Renal pelvis (tissue), 12 donors: ENCODE data around the gene RBM41. TPM values are rescaled to one million over a fixed set of nuclear protein-coding genes. Genes with fewer than 3 reads are reported as not detected.
"Not testable (repeated sequence)": the region's sequence is repeated elsewhere in the genome, so short reads cannot be mapped to it uniquely, and the experiment has no call there.

Experiments used
- DNase-seq: peaks from one replicate; pipeline ENCODE4 v3.0.0-alpha.2; 2013
- long read RNA-seq, 16 experiments: transcript quantifications; one replicate each; lab custom pipeline, GENCODE V29; 2026
- polyA plus RNA-seq, 3 donors: library from polyadenylated mRNA; unstranded; fragments of 120-200 nt; gene quantifications; one replicate each; pipeline ENCODE4 v1.2.1, GENCODE V29; 2013; ENCODE audit not compliant: insufficient read length in 3 of 3

RBM41 gene
- 10 to 100 TPM; 18.8 to 34.6 (median 31.1) TPM for polyA plus RNA-seq
- long read RNA-seq, donor 1, partial matches to known transcripts = 0 of 1 reads
- long read RNA-seq, donor 1, other reads (novel, unspliced or antisense) = 0 of 1 reads
- long read RNA-seq, donor 2, partial matches to known transcripts = 0 of 1 reads
- long read RNA-seq, donor 2, other reads (novel, unspliced or antisense) = 0 of 1 reads
- long read RNA-seq, donor 3 = 0 reads
- long read RNA-seq, donor 4, partial matches to known transcripts = 0 of 1 reads
- long read RNA-seq, donor 4, other reads (novel, unspliced or antisense) = 0 of 1 reads
- long read RNA-seq, donor 5 = 0 reads
- long read RNA-seq, donor 6, partial matches to known transcripts = 5 of 5 reads
- long read RNA-seq, donor 6, other reads (novel, unspliced or antisense) = 0 of 5 reads
- long read RNA-seq, donor 7, partial matches to known transcripts = 0 of 1 reads
- long read RNA-seq, donor 7, other reads (novel, unspliced or antisense) = 0 of 1 reads
- long read RNA-seq, donor 8 = 0 reads
- long read RNA-seq, donor 9 = 0 reads
- long read RNA-seq, donor 10 = 0 reads
- long read RNA-seq, donor 11, partial matches to known transcripts = 0 of 1 reads
- long read RNA-seq, donor 11, other reads (novel, unspliced or antisense) = 0 of 1 reads
- long read RNA-seq, donor 12 = 0 reads
- long read RNA-seq, donor 13, partial matches to known transcripts = 0 of 1 reads
- long read RNA-seq, donor 13, other reads (novel, unspliced or antisense) = 0 of 1 reads
- long read RNA-seq, donor 14, partial matches to known transcripts = 0 of 2 reads
- long read RNA-seq, donor 14, other reads (novel, unspliced or antisense) = 0 of 2 reads
- long read RNA-seq, donor 15, partial matches to known transcripts = 0 of 1 reads
- long read RNA-seq, donor 15, other reads (novel, unspliced or antisense) = 0 of 1 reads
- long read RNA-seq, donor 16, partial matches to known transcripts = 0 of 1 reads
- long read RNA-seq, donor 16, other reads (novel, unspliced or antisense) = 0 of 1 reads

- DNase-seq = peak; percentile 76
Observed at GRCh38 chrX:107118322-107119147, at the start of gene RBM41. Gene RBM41, minus strand, starts transcription at chrX:107118822. Its CDS starts 49 bp downstream, at chrX:107118773.

GRCh38 chrX:107168257-107168656 lies 49.6 kb upstream of the RBM41 start:
- no peak for DNase-seq

DNA sequence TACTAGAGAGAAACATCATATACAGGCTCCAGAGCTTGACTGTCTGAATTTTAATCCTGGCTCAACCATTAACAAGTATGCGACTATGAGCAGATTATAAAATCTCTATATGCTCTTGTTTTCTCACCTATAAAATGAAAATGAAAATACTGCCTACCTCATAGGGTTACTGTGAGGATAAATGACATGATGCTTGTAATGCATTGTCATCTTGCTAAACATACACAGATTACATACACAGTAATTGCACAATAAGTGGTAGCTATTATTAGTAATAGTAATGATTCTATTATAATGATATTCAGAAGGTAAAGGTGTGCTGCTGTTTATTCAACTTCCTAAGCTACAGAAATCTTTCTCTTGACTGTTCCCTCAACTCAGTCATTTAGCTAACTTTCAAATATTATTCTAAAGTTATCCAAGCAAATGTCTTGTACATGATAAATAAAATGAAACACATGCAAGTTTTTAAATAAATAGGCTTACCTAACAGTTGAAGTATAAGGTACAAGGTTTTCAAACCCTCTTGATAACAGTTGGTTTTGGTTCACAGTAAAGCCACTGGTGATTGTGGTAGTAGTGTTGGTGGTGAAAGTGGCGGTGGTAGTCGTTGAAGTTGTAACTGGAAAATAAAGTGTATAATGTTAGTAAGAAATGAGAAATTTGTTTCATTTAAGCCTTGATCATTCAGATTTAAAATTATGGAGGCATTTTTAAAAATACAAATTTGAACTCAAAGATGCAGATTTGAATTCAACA lies 48.7 kb upstream of the RBM41 start:
- DNase-seq = no peak

GRCh38 chrX:107157618-107158017 lies 39.0 kb upstream of the RBM41 start:
- DNase-seq = not testable (repeated sequence)

DNA sequence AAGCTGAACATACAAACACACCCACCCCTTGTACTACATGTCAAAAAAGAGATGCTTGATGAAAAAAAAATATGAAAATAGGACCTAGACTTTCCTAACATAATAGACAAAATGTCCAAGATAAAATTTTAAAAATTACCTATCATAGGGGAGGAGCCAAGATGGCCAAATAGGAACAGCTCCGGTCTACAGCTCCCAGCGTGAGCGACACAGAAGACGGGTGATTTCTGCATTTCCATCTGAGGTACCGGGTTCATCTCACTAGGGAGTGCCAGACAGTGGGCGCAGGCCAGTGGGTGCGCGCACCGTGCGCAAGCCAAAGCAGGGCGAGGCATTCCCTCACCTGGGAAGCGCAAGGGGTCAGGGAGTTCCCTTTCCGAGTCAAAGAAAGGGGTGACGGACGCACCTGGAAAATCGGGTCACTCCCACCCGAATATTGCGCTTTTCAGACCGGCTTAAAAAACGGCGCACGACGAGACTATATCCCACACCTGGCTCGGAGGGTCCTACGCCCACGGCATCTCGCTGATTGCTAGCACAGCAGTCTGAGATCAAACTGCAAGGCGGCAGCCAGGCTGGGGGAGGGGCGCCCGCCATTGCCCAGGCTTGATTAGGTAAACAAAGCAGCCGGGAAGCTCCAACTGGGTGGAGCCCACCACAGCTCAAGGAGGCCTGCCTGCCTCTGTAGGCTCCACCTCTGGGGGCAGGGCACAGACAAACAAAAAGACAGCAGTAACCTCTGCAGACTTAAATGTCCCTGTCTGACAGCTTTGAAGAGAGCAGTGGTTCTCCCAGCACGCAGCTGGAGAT lies 37.2 kb upstream of the RBM41 start:
- not testable (repeated sequence) for DNase-seq

GRCh38 chrX:107154787-107155620 lies 36.4 kb upstream of the RBM41 start:
- DNase-seq = no peak

DNA sequence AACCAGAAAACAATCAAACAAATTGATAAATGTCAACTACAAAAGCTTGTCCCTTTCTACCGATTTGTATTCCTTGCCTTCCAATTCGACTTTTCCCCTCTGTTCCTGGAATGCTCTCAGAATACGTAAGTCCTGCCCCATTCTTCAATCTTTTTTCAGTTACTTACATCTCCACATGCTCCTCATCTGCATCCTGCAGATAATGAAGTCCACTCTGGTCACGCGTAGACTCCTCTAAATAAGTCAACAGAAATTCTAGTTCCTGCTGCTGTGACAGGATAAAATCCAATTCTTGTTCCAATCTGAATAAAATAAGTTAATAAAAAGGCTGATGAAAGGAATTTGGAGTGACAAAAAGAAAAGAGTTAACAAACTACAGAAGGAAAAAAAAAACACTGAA lies 34.4 kb upstream of the RBM41 start:
- no peak for DNase-seq

DNA sequence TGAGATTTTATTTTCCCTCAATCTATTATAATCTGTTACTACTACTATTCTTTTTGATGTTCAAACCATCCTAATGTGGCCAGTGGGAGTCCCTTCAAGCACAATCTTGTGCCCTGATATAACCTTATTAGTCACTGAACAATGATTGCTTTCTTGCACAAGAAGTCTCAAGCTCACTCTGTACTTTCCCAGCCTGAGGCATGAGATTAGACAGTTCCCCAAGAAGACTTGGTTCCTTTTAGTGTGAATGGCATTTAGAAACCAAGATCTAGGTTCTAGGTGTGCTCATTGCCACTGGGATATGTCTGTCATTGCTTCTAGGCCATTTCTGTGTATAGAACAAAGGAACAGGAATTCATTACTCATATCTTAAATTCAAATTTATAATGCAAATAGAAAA lies 28.0 kb upstream of the RBM41 start:
- no peak for DNase-seq

- no peak for DNase-seq
Observed at GRCh38 chrX:107135965-107136307, 17.3 kb upstream of the RBM41 start.

GRCh38 chrX:107135049-107135964 lies 16.7 kb upstream of the RBM41 start:
- no peak for DNase-seq

GRCh38 chrX:107123750-107124149 lies 5.1 kb upstream of the RBM41 start:
- DNase-seq = no peak

GRCh38 chrX:107119283-107119682 lies 661 bp upstream of the RBM41 start:
- DNase-seq = no peak

DNA sequence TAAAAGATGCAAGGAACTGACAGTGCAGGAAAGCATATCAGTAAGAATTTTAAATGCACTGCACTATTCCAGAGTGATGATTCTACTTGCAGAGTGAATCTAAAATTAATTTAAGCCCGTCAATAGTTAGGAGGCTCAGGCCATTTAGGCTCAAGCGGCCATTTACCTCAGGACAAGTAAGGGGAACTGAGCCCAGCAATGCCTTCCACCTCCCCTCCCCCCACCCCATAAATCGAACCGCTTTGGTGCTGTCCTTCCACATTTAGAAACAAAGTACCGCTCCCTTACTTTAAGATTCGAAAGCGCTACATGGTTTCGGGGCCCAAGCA lies 665 bp downstream of the RBM41 start:
- DNase-seq = no peak

- DNase-seq = no peak
Observed at GRCh38 chrX:107107459-107107858, 11.2 kb downstream of the RBM41 start.

DNA sequence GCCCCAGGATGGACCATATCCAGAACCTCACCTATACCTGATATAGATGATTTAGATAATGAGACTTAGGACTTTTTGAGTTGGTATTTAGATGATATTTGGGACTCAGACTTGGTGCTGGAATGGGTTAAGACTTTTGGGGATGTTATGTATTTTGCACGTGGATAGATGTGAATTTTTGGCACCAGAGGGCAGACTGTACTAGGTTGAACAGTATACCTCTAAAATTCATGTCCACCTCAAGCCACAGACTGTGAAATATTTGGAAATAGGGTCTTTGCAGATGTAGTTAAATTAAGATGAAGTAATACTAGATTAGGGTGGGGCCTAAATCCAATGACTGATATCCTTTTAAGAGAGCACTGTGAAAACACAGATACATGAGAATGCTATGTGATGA lies 15.6 kb downstream of the RBM41 start:
- no peak for DNase-seq

- no peak for DNase-seq
Observed at GRCh38 chrX:107076158-107076557, 42.5 kb downstream of the RBM41 start.

- not testable (repeated sequence) for DNase-seq
Observed at GRCh38 chrX:107057731-107058130, 60.9 kb downstream of the RBM41 start.

- no peak for DNase-seq
Observed at GRCh38 chrX:107054978-107055377, 63.6 kb downstream of the RBM41 start.
